HG02642 (cell line): ENCODE data around the gene C1orf159.
"Not testable (repeated sequence)": the region's sequence is repeated elsewhere in the genome, so short reads cannot be mapped to it uniquely, and the experiment has no call there.

Experiments used
- ATAC-seq: cut with Tn5 transposase; IDR thresholded peaks from one replicate; pipeline ENCODE4 v1.9.1; 2021; ENCODE audit warnings: mild to moderate bottlenecking; ENCODE audit not compliant: unreplicated experiment, poor library complexity

The C1orf159 gene

DNA sequence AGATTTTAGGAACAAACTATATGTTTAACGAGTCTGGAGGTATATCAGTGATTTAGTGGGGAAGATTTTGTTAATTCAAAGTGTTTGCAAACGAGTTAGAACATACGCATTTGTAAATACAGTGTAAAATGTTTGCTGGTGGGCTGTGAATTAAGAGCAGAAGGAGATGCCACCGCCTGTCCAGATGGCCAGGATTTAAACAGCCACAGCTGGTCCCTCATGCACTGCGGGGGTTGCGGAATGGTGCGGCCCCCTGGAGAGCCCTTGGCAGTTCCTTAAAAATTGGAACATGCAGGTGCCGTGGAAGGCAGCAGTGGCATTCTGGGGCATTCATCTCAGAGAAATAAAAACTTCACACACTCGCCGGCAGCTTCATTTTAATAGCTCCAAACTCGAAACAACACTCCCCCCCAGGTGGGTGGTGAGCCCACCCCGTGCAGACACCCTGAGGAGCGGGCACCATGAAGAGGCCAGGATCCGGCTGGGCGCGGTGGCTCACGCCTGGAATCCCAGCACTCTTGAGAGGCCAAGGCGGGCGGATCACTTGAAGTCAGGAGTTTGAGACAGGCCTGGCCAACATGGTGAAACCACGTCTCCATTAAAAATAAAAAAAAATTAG is 3.5 kb upstream of the C1orf159 start:
- ATAC-seq: no peak

DNA sequence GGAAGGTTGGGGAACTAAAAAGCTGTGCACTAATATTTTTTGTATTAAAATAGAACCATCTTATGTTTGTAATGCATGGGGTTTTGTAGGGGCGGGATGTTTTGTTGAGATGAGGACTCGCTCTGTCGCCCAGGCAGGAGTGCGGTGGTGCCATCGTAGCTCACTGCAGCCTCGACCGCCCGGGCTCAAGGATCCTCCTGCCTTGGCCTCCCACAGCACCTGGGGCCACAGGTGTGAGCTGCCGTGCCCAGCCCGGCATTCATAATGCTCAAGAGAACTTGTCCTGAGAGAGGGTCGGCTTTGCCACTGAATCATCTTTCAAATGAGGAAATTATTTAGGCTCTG is 3.0 kb upstream of the C1orf159 start:
- no peak for ATAC-seq

DNA sequence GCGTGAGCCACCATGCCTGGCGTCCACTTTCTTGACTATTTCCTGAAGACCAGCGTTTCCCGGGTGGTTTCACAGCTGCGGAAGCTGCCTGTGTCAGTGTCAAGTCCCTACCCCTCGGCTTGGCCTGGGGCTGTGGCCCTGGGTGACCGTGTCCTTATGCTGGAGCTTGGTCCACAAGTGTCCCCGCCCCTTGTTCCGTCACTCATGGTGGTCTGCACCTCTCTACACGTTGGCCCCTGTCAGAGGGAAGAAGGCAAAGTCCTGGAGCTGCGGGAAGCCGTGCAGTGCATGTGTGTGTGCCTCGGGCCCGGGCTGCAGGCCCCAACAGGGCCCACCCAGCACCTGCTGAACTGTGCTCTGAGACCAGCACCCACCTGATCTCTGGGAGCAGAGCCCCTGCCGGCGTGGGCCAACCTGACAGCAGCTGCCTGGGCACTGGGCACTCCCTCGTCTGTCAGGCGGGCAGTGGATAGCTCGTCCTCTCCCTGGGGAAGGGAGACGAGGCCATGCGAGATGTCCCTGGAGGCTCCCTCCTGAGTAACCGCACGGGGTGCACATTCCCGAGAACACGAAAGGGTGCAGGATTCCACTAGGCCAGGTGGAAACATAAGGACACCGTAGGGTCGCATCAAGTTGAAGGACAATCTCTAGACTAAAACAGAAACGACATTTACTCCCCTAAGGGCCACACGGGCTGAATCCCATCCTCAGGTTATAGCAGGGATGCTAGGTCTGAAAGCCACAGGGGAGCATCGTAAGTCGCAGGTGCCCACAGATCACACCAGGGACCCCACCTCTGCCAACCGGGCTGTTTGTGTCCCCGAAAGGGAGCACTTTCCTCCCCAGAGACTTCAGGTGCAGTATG is 2.4 kb upstream of the C1orf159 start:
- ATAC-seq: no peak

DNA sequence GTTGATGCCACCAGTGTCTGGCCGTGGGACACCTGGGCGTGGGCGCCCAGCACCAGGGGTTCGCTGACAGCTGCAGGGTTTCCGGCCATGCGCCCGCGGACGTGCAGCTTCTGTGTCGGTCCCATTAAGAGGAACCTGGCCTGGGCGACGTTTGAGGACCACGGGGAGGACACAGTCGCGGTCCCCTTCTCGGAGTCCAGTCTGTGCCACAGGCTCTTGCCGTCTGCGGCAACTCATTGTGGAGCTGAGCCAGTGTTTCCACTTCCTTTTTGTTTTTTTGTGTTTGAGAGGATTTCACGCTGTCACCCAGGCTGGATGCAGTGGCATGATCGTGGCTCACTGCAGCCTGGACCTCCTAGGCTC is 1.6 kb upstream of the C1orf159 start:
- ATAC-seq: no peak

DNA sequence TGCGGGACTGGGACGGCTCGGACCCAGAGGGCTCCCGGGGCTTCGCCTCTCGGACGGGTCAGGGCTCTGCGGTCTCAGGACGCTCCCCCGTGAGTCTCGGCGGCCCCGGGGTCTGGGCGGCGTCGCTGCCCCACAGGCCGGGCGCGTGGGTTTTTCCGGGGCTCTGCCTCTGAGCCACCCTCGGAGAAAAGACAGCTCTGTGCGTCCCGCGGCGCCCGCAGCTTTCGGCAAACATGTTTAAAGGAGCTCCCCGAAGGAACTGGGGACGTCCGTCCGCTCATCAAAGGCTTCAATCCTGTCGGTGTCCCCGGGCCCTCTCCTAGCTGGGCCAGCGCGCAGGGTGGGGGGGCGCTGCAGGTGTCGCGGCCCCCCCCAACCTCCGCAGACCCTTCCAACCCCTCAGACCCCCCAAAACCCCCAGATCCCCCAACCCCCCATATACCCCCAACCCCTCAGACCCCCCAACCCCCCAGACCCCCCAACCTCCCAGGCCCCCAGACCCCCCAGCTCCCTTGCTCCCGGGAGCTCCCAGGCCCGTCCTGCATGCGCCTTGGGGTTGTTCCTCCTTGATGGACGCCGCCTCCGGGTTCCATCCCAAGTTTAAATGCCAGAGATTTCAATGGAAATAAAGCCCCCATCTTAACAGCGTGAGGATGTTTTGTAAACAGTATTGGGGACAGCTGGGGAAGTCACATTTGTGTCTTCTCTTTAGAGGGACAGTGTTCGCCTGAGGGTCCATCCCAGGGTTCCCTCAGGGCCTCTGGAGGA is 996 bp upstream of the C1orf159 start:
- ATAC-seq: no peak

DNA sequence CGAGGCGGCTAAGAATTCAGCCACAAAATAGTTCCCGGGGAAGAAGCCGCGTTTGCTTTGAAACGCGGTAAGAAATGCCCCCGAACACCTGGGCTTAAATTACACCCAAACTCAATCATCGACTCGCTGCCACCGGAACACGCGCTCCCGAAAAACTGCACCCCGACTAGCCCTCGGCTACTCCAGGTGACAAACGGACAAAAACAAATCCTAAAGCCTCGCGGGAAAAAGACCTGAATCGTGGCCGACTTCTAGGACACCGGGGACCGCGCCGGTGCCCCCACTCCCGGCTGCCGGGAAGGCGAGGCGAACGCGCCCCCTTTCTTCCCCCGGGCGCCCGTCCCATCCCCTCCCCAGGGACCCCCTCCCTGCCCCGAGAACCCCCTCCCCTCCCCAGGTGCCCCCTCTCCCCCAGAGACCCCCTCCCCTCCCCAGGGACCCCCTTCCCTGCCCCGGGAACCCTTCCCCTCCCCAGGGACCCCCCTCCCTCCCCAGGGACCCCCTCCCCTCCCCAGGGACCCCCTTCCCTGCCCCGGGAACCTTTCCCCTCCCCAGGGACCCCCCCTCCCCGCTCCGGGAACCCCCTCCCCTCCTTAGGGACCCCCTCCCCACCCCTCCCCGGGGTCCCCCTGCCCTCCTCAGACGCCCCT is 628 bp downstream of the C1orf159 start:
- no peak for ATAC-seq

DNA sequence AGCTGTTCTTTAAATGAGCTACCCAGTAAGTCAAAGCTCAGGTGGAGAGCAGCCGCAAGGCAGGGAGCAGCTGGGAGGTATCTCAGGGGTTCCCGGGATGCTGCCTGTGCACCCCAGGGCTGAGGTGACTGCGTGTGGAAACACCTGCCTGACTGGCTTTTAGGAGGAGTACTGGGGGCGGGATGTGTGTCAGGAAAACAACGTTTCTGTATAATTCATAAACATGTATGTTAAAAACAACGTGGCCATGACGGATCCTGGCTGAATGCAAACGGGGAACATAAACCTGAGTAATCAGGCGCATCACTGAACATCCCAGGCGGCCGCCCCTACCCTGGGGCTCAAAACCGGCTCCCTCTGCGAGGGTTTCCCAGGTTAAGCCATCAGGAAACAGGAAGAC is 1.5 kb downstream of the C1orf159 start:
- ATAC-seq: no peak

DNA sequence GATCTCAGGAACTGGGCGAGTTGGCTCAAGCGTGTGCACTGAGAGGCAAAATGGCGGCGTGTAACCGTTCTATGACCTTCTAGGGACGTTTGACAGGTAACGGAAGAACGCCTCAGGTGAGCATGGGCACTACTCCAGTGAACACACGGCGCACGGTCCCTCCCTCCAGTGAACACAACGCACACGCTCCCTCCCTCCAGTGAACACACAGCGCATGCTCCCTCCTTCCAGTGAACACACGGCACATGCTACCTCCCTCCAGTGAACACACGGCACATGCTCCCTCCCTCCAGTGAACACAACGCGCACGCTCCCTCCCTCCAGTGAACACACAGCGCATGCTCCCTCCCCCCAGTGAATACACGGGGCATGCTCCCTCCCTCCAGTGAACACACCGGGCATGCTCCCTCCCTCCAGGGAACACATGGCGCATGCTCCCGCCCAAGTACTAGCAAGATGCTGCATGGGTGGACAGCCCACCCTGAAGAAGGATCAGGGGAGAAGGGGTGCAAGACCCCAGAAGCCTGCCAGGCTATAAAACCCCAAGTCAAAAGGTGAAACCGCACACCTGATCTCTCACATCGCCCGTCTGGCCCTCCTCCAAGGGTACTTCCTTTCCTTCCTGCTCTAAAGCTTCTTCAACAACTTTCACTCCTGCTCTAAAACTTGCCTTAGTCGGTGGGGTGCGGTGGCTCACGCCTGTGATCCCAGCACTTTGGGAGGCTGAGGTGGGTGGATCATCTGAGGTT is 3.5 kb downstream of the C1orf159 start:
- no peak for ATAC-seq

DNA sequence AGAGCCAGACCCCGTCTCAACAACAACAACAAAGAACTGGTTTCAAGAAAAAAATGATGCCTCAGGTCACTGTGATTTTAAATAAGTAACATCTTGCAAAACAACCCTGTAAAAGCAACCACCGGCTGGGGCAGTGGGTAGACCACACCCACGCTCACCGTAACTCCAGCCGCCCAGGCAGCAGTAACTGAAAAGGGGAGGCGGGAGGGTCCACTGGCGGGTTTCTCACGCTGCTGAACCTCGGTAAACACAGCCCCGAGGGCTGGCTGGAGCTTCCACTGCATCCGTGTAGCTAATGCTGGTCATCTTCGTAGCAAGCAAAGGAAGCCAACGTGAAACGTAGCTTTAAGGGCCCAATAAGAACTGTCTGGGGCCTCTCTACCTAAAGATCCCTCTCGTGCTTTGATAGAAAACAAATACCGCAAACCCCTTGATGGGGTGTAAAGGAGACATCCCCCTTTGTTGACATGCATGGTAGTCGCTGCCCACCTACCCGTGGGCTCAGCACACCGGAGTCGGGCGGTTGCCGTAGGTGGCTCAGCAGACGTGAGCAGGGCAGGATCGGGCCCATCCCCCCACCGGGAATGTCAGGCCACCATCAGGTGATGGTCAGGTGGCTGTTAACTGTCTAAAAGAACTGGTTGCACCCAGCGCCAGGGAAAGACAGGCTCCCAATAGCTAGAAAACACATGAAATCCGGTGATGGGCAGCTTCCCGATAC is 4.2 kb downstream of the C1orf159 start:
- no peak for ATAC-seq

DNA sequence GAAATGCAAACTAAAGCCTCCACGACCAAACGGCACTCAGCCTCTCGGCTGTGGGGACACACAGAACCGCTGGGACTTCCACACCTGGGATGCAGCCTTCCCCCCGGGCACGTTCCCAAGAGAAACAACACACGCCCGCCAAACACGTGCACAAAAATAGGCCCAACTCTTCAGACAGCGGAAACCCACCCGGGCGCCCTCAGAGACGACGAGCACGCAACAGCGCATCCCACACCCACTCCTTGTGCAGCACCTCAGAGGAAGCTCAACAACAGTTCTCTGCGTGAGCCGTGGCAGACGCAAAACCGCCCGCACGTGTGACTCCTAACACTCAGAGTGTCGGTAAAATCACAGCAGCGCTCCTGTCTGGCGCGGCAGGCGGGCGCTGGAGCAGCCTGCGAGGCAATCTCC is 5.3 kb downstream of the C1orf159 start:
- no peak for ATAC-seq

DNA sequence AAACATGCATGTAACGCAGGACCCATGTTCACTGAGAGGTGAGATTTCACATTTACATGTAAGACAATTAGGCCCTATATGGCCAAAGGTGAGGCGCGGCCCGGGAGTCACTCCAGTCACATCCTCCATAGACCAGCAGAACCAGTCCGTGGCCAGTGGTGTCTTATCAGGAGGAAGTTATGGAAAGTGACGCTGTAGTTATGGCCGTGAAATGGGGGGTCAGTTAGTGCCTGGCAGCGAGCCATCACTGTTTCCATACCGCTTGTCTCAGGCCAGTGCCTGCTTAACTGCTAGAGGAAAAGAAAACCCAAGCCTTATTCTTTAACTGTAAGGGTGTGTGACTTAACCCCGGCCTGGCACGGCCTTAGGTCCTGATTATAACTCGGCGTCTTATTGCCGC is 6.1 kb downstream of the C1orf159 start:
- ATAC-seq: no peak

DNA sequence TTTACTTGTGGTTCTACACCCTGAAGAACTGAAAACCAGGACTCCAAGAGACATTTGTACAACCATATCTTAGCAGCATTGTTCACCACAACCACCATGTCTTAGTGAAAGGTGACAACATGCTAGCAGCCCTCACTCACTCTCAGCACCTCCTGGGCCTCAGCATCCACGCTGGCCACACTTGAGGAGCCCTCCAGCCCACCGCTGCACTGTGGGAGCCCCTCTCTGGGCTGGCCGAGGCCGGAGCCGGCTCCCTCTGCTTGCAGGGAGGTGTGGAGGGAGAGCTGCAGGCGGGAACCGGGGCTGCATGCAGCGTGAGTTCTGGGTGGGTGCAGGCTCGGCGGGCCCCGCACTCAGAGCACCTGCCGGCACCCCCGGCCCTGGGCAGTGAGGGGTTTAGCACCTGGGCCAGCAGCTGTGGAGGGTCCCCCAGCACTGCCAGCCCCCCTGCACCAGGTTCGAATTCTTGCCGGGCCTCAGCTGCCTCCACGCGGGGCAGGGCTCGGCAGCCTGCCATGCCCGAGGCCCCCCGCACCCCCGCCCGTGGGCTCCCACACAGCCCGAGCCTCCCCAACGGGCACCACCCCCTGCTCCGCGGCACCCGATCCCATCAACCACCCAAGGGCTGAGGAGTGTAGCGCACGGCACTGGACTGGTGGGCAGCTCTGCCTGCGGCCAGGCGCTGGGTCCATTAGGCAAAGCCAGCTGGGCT is 9.2 kb downstream of the C1orf159 start:
- ATAC-seq: no peak

DNA sequence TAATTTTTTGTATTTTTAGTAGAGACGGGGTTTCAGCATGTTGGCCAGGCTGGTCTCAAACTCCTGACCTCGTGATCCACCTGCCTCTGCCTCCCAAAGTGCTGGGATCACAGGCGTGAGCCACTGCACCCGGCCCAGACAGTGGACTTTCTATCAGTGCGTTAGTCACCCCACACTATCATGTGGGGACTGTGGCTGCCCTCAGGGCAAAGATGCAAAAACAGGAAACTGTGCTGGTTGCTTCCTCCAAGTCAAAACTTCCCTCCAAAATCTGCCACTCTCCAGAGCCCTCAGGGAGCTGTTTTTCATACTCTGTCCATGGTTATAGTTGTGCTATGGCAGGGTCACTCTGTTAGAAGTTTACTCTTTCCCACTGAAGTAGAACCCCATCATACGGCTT is 11.7 kb downstream of the C1orf159 start:
- ATAC-seq: not testable (repeated sequence)

DNA sequence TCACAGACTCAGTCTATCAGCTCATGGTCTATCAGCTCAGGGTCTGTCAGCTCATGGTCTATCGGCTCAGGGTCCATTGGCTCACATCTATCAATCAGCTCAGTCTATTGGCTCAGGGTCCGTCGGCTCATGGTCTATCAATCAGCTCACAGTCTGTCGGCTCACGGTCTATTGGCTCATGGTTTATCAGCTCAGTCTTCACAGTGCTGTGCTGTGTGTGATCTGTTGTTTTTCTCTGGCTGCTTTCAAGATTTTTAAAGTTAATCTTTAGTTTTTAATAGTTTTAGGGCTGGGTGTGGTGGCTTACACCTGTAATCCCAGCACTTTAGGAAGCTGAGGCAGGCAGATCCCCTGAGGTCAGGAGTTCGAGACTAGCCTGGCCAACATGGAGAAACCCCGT is 14.4 kb downstream of the C1orf159 start:
- ATAC-seq: no peak

DNA sequence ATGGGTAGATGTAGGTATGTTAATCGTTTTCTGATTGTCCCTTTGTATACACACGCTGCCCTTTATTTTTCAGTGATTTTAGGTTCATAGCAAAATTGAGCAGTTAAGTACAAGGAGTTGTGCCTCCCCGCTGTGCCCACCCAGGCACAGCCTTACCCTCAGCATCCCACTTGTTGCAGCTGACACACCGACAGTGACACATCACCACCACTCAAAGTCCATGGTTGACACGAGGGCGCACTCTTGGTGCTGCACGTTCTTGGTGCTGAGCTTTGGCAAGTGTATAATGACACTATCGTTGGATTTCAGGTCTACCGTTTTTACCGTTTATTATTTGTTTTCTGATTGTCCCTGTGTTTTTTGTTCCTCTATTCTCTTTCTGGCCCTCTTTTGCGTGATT is 15.6 kb downstream of the C1orf159 start:
- no peak for ATAC-seq

DNA sequence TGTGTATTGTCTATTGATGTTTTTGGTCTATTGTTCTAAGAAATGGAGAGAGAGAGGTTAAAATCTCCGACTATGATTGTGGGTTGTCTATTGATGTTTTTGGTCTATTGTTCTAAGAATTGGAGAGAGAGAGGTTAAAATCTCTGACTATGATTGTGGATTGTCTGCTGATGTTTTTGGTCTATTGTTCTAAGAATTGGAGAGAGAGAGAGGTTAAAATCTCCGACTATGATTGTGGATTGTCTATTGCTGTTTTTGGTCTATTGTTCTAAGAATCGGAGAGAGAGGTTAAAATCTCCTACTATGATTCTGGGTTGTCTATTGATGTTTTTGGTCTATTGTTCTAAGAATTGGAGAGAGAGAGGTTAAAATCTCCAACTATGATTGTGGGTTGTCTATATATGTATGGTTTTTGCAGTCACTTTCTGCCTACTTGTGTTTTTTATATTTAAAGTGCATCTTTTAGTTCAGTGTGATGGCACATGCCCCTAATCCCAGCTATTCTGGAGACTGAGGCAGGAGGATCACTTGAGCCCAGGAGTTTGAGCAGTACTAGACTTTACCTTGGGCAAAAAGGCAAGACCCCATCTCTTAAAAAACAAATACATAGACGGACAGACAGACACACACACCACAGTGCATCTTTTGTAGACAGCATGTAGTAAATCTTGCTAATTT is 16.2 kb downstream of the C1orf159 start:
- no peak for ATAC-seq

DNA sequence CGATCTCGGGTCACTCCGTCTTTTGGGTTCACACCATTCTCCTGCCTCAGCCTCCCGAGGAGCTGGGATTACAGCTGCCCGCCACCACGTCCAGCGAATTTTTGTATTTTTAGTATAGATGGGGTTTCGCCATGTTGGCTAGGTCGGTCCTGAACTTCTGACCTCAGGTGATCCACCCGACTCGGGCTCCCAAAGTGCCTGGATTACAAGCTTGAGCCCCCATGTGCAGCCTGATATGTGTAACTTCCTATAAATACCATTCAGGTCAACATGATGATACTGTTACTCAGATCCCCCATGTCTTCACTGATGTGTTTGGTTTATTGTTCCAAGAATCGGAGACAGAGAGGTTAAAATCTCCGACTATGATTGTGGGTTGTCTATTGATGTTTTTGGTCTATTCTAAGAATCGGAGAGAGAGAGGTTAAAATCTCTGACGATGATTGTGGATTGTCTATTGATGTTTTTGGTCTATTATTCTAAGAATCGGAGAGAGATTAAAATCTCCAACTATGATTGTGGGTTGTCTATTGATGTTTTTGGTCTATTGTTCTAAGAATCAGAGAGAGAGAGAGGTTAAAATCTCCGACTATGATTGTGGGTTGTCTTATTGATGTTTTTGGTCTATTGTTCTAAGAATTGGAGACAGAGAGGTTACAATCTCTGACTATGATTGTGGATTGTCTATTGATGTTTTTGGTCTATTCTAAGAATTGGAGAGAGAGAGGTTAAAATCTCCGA is 17.0 kb downstream of the C1orf159 start:
- no peak for ATAC-seq

DNA sequence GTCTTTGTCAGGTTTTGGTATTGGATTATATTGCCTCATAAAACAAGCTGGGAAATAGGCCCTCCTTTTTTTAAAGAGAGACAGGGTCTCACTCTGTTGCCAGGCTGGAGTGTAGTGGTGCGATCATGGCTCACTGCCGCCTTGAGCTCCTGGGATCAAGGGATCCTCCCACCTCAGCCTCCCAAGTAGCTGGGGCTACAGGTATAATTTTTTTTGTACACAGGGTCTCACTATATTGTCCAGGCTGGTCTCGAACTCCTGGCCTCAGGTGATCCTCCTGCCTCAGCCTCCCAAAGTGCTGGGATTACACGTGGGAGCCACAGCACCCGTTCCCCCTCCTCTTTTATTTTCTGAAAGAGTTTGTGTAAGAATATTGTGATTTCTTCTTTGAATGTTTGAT is 19.8 kb downstream of the C1orf159 start:
- ATAC-seq: not testable (repeated sequence)
